WTC11 (cell line): ENCODE measurements around the gene NFXL1.

Experiments used
- CBFB ChIP-seq: sonication (generic); formaldehyde crosslinking; IDR thresholded peaks from 2 replicates; pipeline ENCODE4 v1.8.1; 2022; ENCODE audit warnings: mild to moderate bottlenecking, low read depth, missing genetic modification reagents
- EMX1 ChIP-seq: fragments of 250-450 bp; sonication (Bioruptor Pico); IDR thresholded peaks from 2 replicates; pipeline ENCODE4 v1.8.0; 2021; ENCODE audit warnings: mild to moderate bottlenecking
- ESRRA ChIP-seq: sonication (generic); formaldehyde crosslinking; IDR thresholded peaks from 2 replicates; pipeline ENCODE4 v1.8.1; 2022; ENCODE audit warnings: mild to moderate bottlenecking, missing genetic modification reagents, borderline replicate concordance
- JUN ChIP-seq: sonication (generic); formaldehyde crosslinking; IDR thresholded peaks from 2 replicates; pipeline ENCODE4 v1.8.0; 2023; ENCODE audit warnings: mild to moderate bottlenecking, missing genetic modification reagents
- NFE2L1 ChIP-seq: sonication (generic); formaldehyde crosslinking; IDR thresholded peaks from 2 replicates; pipeline ENCODE4 v1.8.1; 2023; ENCODE audit warnings: missing genetic modification reagents
- NR2C2 ChIP-seq: sonication (generic); formaldehyde crosslinking; IDR thresholded peaks from 2 replicates; pipeline ENCODE4 v1.8.0; 2022; ENCODE audit warnings: mild to moderate bottlenecking, missing genetic modification reagents
- SP1 ChIP-seq: sonication (generic); formaldehyde crosslinking; conservative IDR thresholded peaks from 2 replicates; pipeline ENCODE4 v1.8.1; 2022; ENCODE audit warnings: missing genetic modification reagents
- ZNF232 ChIP-seq: sonication (generic); formaldehyde crosslinking; IDR thresholded peaks from 2 replicates; pipeline ENCODE4 v1.8.0; 2022; ENCODE audit warnings: mild to moderate bottlenecking, missing genetic modification reagents
- TF ChIP-seq, protein P1 (sequence below): sonication (generic); formaldehyde crosslinking; IDR thresholded peaks from 2 replicates; pipeline ENCODE4 v1.8.1; 2023; ENCODE audit warnings: mild to moderate bottlenecking, missing genetic modification reagents, moderate library complexity
- TF ChIP-seq, protein P2 (sequence below): sonication (generic); formaldehyde crosslinking; IDR thresholded peaks from 2 replicates; pipeline ENCODE4 v1.8.1; 2022; ENCODE audit warnings: low read depth, missing genetic modification reagents, borderline replicate concordance
- TF ChIP-seq, protein P3 (sequence below): fragments of 200-600 bp; IDR thresholded peaks from 2 replicates; pipeline ENCODE4 v1.8.0; 2022; ENCODE audit warnings: antibody characterized with exemption
- TF ChIP-seq, protein P4 (sequence below): sonication (generic); formaldehyde crosslinking; IDR thresholded peaks from 2 replicates; pipeline ENCODE4 v1.8.1; 2023; ENCODE audit warnings: mild to moderate bottlenecking, moderate library complexity, missing genetic modification reagents
- TF ChIP-seq, protein P5 (sequence below): sonication (generic); formaldehyde crosslinking; conservative IDR thresholded peaks from 2 replicates; pipeline ENCODE4 v1.8.1; 2023; ENCODE audit warnings: mild to moderate bottlenecking, low read depth, missing genetic modification reagents, moderate library complexity

DNA sequence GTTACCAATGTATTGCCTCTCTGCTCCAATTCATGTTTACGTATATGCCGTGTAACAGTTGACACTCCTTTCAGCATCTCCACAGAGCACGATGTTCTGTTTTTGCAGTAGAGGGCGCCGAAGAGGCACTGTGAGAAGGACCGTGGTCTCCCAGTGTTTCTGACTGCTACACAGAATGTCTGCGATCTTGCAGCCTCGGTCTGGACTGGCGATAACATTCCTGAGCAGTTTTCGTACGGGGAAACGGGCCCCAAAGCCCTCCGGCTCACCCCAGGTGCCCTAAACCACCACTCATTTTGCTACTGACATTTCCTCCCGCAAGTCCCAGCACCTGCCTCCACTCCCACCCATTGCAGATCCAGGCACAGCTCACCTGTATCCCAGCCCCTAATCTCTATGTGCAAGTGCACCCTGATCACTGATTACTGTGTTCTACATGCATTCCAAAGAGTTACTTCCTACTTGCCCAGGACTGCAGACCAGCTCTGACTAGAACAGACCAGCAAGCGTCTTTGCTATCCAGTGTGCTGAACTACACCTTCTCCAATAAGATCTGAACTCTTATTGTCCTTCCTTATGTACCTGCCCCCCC lies 12.4 kb upstream of the NFXL1 start:
- TF ChIP-seq, protein P1, sequence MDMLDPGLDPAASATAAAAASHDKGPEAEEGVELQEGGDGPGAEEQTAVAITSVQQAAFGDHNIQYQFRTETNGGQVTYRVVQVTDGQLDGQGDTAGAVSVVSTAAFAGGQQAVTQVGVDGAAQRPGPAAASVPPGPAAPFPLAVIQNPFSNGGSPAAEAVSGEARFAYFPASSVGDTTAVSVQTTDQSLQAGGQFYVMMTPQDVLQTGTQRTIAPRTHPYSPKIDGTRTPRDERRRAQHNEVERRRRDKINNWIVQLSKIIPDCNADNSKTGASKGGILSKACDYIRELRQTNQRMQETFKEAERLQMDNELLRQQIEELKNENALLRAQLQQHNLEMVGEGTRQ (CRISPR knock-in tag) = no peak
- TF ChIP-seq NFE2L1 (no peak), EMX1 (CRISPR knock-in tag) (no peak), ZNF232 (CRISPR knock-in tag) (no peak), JUN (CRISPR knock-in tag) (no peak), CBFB (no peak), SP1 (CRISPR knock-in tag) (no peak), NR2C2 (CRISPR knock-in tag) (no peak), ESRRA (CRISPR knock-in tag) (no peak)
- TF ChIP-seq, protein P2, sequence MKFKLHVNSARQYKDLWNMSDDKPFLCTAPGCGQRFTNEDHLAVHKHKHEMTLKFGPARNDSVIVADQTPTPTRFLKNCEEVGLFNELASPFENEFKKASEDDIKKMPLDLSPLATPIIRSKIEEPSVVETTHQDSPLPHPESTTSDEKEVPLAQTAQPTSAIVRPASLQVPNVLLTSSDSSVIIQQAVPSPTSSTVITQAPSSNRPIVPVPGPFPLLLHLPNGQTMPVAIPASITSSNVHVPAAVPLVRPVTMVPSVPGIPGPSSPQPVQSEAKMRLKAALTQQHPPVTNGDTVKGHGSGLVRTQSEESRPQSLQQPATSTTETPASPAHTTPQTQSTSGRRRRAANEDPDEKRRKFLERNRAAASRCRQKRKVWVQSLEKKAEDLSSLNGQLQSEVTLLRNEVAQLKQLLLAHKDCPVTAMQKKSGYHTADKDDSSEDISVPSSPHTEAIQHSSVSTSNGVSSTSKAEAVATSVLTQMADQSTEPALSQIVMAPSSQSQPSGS (CRISPR knock-in tag) = no peak
- TF ChIP-seq, protein P3, sequence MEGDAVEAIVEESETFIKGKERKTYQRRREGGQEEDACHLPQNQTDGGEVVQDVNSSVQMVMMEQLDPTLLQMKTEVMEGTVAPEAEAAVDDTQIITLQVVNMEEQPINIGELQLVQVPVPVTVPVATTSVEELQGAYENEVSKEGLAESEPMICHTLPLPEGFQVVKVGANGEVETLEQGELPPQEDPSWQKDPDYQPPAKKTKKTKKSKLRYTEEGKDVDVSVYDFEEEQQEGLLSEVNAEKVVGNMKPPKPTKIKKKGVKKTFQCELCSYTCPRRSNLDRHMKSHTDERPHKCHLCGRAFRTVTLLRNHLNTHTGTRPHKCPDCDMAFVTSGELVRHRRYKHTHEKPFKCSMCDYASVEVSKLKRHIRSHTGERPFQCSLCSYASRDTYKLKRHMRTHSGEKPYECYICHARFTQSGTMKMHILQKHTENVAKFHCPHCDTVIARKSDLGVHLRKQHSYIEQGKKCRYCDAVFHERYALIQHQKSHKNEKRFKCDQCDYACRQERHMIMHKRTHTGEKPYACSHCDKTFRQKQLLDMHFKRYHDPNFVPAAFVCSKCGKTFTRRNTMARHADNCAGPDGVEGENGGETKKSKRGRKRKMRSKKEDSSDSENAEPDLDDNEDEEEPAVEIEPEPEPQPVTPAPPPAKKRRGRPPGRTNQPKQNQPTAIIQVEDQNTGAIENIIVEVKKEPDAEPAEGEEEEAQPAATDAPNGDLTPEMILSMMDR = peak; percentile 52; the same call in 1 of the 2 replicates
- TF ChIP-seq, protein P4, sequence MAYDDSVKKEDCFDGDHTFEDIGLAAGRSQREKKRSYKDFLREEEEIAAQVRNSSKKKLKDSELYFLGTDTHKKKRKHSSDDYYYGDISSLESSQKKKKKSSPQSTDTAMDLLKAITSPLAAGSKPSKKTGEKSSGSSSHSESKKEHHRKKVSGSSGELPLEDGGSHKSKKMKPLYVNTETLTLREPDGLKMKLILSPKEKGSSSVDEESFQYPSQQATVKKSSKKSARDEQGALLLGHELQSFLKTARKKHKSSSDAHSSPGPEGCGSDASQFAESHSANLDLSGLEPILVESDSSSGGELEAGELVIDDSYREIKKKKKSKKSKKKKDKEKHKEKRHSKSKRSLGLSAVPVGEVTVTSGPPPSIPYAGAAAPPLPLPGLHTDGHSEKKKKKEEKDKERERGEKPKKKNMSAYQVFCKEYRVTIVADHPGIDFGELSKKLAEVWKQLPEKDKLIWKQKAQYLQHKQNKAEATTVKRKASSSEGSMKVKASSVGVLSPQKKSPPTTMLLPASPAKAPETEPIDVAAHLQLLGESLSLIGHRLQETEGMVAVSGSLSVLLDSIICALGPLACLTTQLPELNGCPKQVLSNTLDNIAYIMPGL (CRISPR knock-in tag) = no peak
- TF ChIP-seq, protein P5, sequence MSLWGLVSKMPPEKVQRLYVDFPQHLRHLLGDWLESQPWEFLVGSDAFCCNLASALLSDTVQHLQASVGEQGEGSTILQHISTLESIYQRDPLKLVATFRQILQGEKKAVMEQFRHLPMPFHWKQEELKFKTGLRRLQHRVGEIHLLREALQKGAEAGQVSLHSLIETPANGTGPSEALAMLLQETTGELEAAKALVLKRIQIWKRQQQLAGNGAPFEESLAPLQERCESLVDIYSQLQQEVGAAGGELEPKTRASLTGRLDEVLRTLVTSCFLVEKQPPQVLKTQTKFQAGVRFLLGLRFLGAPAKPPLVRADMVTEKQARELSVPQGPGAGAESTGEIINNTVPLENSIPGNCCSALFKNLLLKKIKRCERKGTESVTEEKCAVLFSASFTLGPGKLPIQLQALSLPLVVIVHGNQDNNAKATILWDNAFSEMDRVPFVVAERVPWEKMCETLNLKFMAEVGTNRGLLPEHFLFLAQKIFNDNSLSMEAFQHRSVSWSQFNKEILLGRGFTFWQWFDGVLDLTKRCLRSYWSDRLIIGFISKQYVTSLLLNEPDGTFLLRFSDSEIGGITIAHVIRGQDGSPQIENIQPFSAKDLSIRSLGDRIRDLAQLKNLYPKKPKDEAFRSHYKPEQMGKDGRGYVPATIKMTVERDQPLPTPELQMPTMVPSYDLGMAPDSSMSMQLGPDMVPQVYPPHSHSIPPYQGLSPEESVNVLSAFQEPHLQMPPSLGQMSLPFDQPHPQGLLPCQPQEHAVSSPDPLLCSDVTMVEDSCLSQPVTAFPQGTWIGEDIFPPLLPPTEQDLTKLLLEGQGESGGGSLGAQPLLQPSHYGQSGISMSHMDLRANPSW (CRISPR knock-in tag) = no peak
